Measurements from ENCODE around the gene C10orf95.
"Not testable (repeated sequence)": the region's sequence is repeated elsewhere in the genome, so short reads cannot be mapped to it uniquely, and the experiment has no call there.

C10orf95 gene

GRCh38 chr10:102451105-102451969 lies at the start of gene C10orf95:
TSS of gene C10orf95 (minus strand) at chr10:102451543. CDS start at chr10:102451093, 450 bp downstream.
- peak within 1 kb of the TSS; percentile 86 for H3K27ac Mint-ChIP-seq
- peaks cover 17% of the 10 kb centered on the region for H3K4me1 Mint-ChIP-seq
- peak within 1 kb of the TSS; percentile 95 for H3K4me3 Mint-ChIP-seq
- H3K36me3 Mint-ChIP-seq, result peaks cover 4% of the 10 kb centered on the region
- DNase-seq (ENCODE audit: low spot score in 2 of 2) (no peak), ATAC-seq (ENCODE audit: low read depth) (no peak)
- no peaks in the 10 kb centered on the region for H3K27me3 Mint-ChIP-seq
- no peaks in the 10 kb centered on the region for H3K9me3 Mint-ChIP-seq

- not testable (repeated sequence) for H3K4me3 Mint-ChIP-seq; H3K36me3 Mint-ChIP-seq; ATAC-seq (ENCODE audit: low read depth); H3K9me3 Mint-ChIP-seq; DNase-seq (ENCODE audit: low spot score in 2 of 2); H3K27ac Mint-ChIP-seq; H3K27me3 Mint-ChIP-seq
- peaks cover 14% of the 10 kb centered on the region for H3K4me1 Mint-ChIP-seq
Measured at GRCh38 chr10:102500686-102501085, 49.3 kb upstream of the C10orf95 start.

- H3K27ac Mint-ChIP-seq, result no peak overlapping the region
Measured at GRCh38 chr10:102499356-102499755, 48.0 kb upstream of the C10orf95 start.

GRCh38 chr10:102497545-102497944 lies 46.2 kb upstream of the C10orf95 start:
- no peak for ATAC-seq (ENCODE audit: low read depth)
- Mint-ChIP-seq H3K4me1 (peaks cover 8% of the 10 kb centered on the region), H3K36me3 (no peaks in the 10 kb centered on the region), H3K27me3 (no peaks in the 10 kb centered on the region), H3K4me3 (no peak overlapping the region), H3K9me3 (no peaks in the 10 kb centered on the region), H3K27ac (no peak overlapping the region)
- DNase-seq (ENCODE audit: low spot score in 2 of 2), result no peak

More at GRCh38 chr10:102499356-102499755, 48.0 kb upstream of the C10orf95 start:
- peaks cover 7% of the 10 kb centered on the region for H3K4me1 Mint-ChIP-seq
- no peak overlapping the region for H3K4me3 Mint-ChIP-seq
- H3K9me3 Mint-ChIP-seq, result no peaks in the 10 kb centered on the region
- no peak for ATAC-seq (ENCODE audit: low read depth)
- H3K36me3 Mint-ChIP-seq, result no peaks in the 10 kb centered on the region
- DNase-seq (ENCODE audit: low spot score in 2 of 2), result no peak
- H3K27me3 Mint-ChIP-seq, result no peaks in the 10 kb centered on the region

GRCh38 chr10:102493771-102494170 lies 42.4 kb upstream of the C10orf95 start:
- peak overlapping the region; percentile 38 for H3K27ac Mint-ChIP-seq
- peaks cover 7% of the 10 kb centered on the region for H3K4me1 Mint-ChIP-seq
- no peaks in the 10 kb centered on the region for H3K27me3 Mint-ChIP-seq
- ATAC-seq (ENCODE audit: low read depth) (no peak), DNase-seq (ENCODE audit: low spot score in 2 of 2) (no peak)
- H3K9me3 Mint-ChIP-seq, result no peaks in the 10 kb centered on the region
- H3K36me3 Mint-ChIP-seq, result peaks cover 7% of the 10 kb centered on the region
- H3K4me3 Mint-ChIP-seq, result no peak overlapping the region

GRCh38 chr10:102492983-102493382 lies 41.6 kb upstream of the C10orf95 start:
- Mint-ChIP-seq H3K27ac (no peak overlapping the region), H3K9me3 (no peaks in the 10 kb centered on the region), H3K36me3 (peaks cover 8% of the 10 kb centered on the region), H3K4me3 (no peak overlapping the region), H3K27me3 (no peaks in the 10 kb centered on the region), H3K4me1 (peaks cover 7% of the 10 kb centered on the region)
- DNase-seq (ENCODE audit: low spot score in 2 of 2) (no peak), ATAC-seq (ENCODE audit: low read depth) (no peak)

GRCh38 chr10:102492344-102492939 lies 41.1 kb upstream of the C10orf95 start:
- no peak for ATAC-seq (ENCODE audit: low read depth)
- Mint-ChIP-seq H3K27ac (no peak overlapping the region), H3K9me3 (no peaks in the 10 kb centered on the region)

GRCh38 chr10:102491136-102491535 lies 39.8 kb upstream of the C10orf95 start:
- H3K27ac Mint-ChIP-seq, result no peak overlapping the region
- no peak overlapping the region for H3K4me3 Mint-ChIP-seq
- no peak for ATAC-seq (ENCODE audit: low read depth)
- no peaks in the 10 kb centered on the region for H3K9me3 Mint-ChIP-seq
- peaks cover 11% of the 10 kb centered on the region for H3K36me3 Mint-ChIP-seq
- H3K4me1 Mint-ChIP-seq, result peaks cover 5% of the 10 kb centered on the region
- DNase-seq (ENCODE audit: low spot score in 2 of 2), result no peak
- H3K27me3 Mint-ChIP-seq, result no peaks in the 10 kb centered on the region

More at GRCh38 chr10:102492344-102492939, 41.1 kb upstream of the C10orf95 start:
- no peak for DNase-seq (ENCODE audit: low spot score in 2 of 2)
- peaks cover 11% of the 10 kb centered on the region for H3K36me3 Mint-ChIP-seq
- no peak overlapping the region for H3K4me3 Mint-ChIP-seq
- peaks cover 7% of the 10 kb centered on the region for H3K4me1 Mint-ChIP-seq
- H3K27me3 Mint-ChIP-seq, result no peaks in the 10 kb centered on the region

GRCh38 chr10:102485093-102485784 lies 33.9 kb upstream of the C10orf95 start:
- Mint-ChIP-seq H3K4me3 (no peak overlapping the region), H3K4me1 (no peaks in the 10 kb centered on the region), H3K9me3 (no peaks in the 10 kb centered on the region), H3K36me3 (peaks cover 23% of the 10 kb centered on the region), H3K27me3 (no peaks in the 10 kb centered on the region), H3K27ac (no peak overlapping the region)
- ATAC-seq (ENCODE audit: low read depth) (no peak), DNase-seq (ENCODE audit: low spot score in 2 of 2) (no peak)

- no peaks in the 10 kb centered on the region for H3K9me3 Mint-ChIP-seq
- no peak overlapping the region for H3K27ac Mint-ChIP-seq
- no peak for DNase-seq (ENCODE audit: low spot score in 2 of 2)
- H3K36me3 Mint-ChIP-seq, result peaks cover 20% of the 10 kb centered on the region
- no peaks in the 10 kb centered on the region for H3K27me3 Mint-ChIP-seq
- no peak overlapping the region for H3K4me3 Mint-ChIP-seq
- no peak for ATAC-seq (ENCODE audit: low read depth)
- peaks cover 2% of the 10 kb centered on the region for H3K4me1 Mint-ChIP-seq
Measured at GRCh38 chr10:102484021-102484420, 32.7 kb upstream of the C10orf95 start.

GRCh38 chr10:102480396-102480795 lies 29.1 kb upstream of the C10orf95 start:
- H3K36me3 Mint-ChIP-seq, result peaks cover 13% of the 10 kb centered on the region
- H3K27me3 Mint-ChIP-seq, result no peaks in the 10 kb centered on the region
- ATAC-seq (ENCODE audit: low read depth) (no peak), DNase-seq (ENCODE audit: low spot score in 2 of 2) (no peak)
- no peak overlapping the region for H3K4me3 Mint-ChIP-seq
- H3K9me3 Mint-ChIP-seq, result no peaks in the 10 kb centered on the region
- H3K27ac Mint-ChIP-seq, result peak overlapping the region; percentile 16
- peaks cover 5% of the 10 kb centered on the region for H3K4me1 Mint-ChIP-seq

- peaks cover 5% of the 10 kb centered on the region for H3K4me1 Mint-ChIP-seq
Measured at GRCh38 chr10:102479651-102480050, 28.3 kb upstream of the C10orf95 start.

GRCh38 chr10:102476466-102477141 lies 25.3 kb upstream of the C10orf95 start:
- H3K27me3 Mint-ChIP-seq, result no peaks in the 10 kb centered on the region
- H3K9me3 Mint-ChIP-seq, result no peaks in the 10 kb centered on the region
- H3K27ac Mint-ChIP-seq, result no peak overlapping the region
- DNase-seq (ENCODE audit: low spot score in 2 of 2) (no peak), ATAC-seq (ENCODE audit: low read depth) (no peak)
- H3K4me3 Mint-ChIP-seq, result no peak overlapping the region
- H3K4me1 Mint-ChIP-seq, result peaks cover 5% of the 10 kb centered on the region
- H3K36me3 Mint-ChIP-seq, result peaks cover 5% of the 10 kb centered on the region

More at GRCh38 chr10:102479651-102480050, 28.3 kb upstream of the C10orf95 start:
- DNase-seq (ENCODE audit: low spot score in 2 of 2) (no peak), ATAC-seq (ENCODE audit: low read depth) (no peak)
- Mint-ChIP-seq H3K9me3 (no peaks in the 10 kb centered on the region), H3K27me3 (no peaks in the 10 kb centered on the region), H3K36me3 (peaks cover 13% of the 10 kb centered on the region), H3K4me3 (no peak overlapping the region), H3K27ac (no peak overlapping the region)
